RWPE1 (cell line): ENCODE results near the gene ARHGEF39.
"Not testable (repeated sequence)": the region's sequence is repeated elsewhere in the genome, so short reads cannot be mapped to it uniquely, and the experiment has no call there.

Experiments used
- CTCF ChIA-PET: fragments of 350-600 bp; sonication (Branson Sonifier 250); formaldehyde crosslinking; extraction: SDS; loops from one replicate; lab custom pipeline; 2021; lab: Yijun Ruan, JAX
- POLR2A ChIA-PET: fragments of 400-600 bp; formaldehyde crosslinking; extraction: SDS; loops from one replicate; lab custom pipeline; 2020; ENCODE audit warnings: antibody characterized with exemption; ENCODE audit not compliant: low non-redundant PET; lab: Yijun Ruan, JAX
- DNase-seq: peaks from one replicate; pipeline ENCODE4 v3.0.0; 2012; ENCODE audit warnings: low spot score
- H3K27ac ChIP-seq: fragments of 450-650 bp; 2 replicates; pipeline ENCODE4 v1.5.1; 2017
- CTCF ChIP-seq: fragments of 450-650 bp; conservative IDR thresholded peaks from 2 replicates; pipeline ENCODE4 v1.5.1; 2017; ENCODE audit warnings: low read depth, mild to moderate bottlenecking

ARHGEF39 gene

GRCh38 chr9:35639631-35640030 lies 25.4 kb downstream of the ARHGEF39 start:
- no peak overlapping the region for H3K27ac ChIP-seq
- TF ChIP-seq CTCF = no peak
- CTCF ChIA-PET = no interaction called here
- POLR2A ChIA-PET = no interaction called here
- no peak for DNase-seq

- DNase-seq, CTCF ChIA-PET, POLR2A ChIA-PET, H3K27ac ChIP-seq: not testable (repeated sequence)
Observed at GRCh38 chr9:35639225-35639624, 25.8 kb downstream of the ARHGEF39 start.

GRCh38 chr9:35638751-35639150 lies 26.2 kb downstream of the ARHGEF39 start:
- H3K27ac ChIP-seq, CTCF ChIA-PET, POLR2A ChIA-PET, DNase-seq: not testable (repeated sequence)

GRCh38 chr9:35637427-35637955 lies 27.5 kb downstream of the ARHGEF39 start:
- H3K27ac ChIP-seq, CTCF ChIA-PET, POLR2A ChIA-PET, DNase-seq: not testable (repeated sequence)

- POLR2A ChIA-PET, DNase-seq, H3K27ac ChIP-seq: not testable (repeated sequence)
- CTCF ChIA-PET = interaction anchor here (1.0 kb wide), 1 partner anchor 8 kb away, joined by 4 read pairs; no protein-coding TSS in a partner anchor
Observed at GRCh38 chr9:35636877-35637246, 28.1 kb downstream of the ARHGEF39 start.

GRCh38 chr9:35636135-35636876 lies 28.7 kb downstream of the ARHGEF39 start:
- no peak for DNase-seq
- no peak for TF ChIP-seq CTCF
- POLR2A ChIA-PET = no interaction called here
- CTCF ChIA-PET = interaction anchor here (0.9 to 1.0 kb wide), 2 partner anchors 9 to 33 kb away, joined by 3 to 4 read pairs; no protein-coding TSS in a partner anchor
- H3K27ac ChIP-seq = no peak overlapping the region

GRCh38 chr9:35635730-35636129 lies 29.3 kb downstream of the ARHGEF39 start:
- no peak for DNase-seq
- no peak for TF ChIP-seq CTCF
- CTCF ChIA-PET = interaction anchor here (0.9 to 1.0 kb wide), 2 partner anchors 9 to 32 kb away, joined by 3 to 4 read pairs; no protein-coding TSS in a partner anchor
- POLR2A ChIA-PET = no interaction called here
- no peak overlapping the region for H3K27ac ChIP-seq

- ChIA-PET CTCF (interaction anchor here (0.7 to 1.0 kb wide), 3 partner anchors 18 to 326 kb away, joined by 4 to 12 read pairs (median 5); no protein-coding TSS in a partner anchor), POLR2A (no interaction called here)
- DNase-seq = no peak
- no peak for TF ChIP-seq CTCF
- no peak overlapping the region for H3K27ac ChIP-seq
Observed at GRCh38 chr9:35629597-35629996, 35.4 kb downstream of the ARHGEF39 start.
